GM12874 (cell line): Measurements from ENCODE around the gene TF.

Experiments
- TF ChIP-seq, protein P1 (sequence below): IDR thresholded peaks from 2 replicates; pipeline ENCODE4 v1.5.1; 2011; ENCODE audit warnings: low read depth, mild to moderate bottlenecking, control low read depth, low read length, moderate library complexity; ENCODE audit not compliant: insufficient read depth

TF gene

DNA sequence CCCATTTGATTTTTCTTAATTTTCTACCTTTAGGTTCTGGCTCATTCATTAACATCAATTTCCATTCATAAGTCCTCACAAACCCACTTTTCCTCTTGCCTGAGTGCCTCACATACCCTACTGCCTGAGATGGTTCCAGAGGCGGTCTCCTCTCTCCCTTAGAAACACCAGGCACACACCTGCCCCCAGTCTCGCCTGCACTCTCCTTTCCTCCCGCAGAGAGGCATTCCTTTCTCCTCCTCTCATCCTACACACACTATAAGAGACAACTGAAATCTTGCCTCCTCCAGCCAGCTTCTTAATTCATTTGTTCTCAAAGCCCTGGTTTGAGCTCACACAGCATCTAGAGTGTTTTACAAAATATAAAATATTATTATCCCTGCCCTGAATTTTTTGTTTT, 27.5 kb downstream of the TF start:
- TF ChIP-seq, protein P1, sequence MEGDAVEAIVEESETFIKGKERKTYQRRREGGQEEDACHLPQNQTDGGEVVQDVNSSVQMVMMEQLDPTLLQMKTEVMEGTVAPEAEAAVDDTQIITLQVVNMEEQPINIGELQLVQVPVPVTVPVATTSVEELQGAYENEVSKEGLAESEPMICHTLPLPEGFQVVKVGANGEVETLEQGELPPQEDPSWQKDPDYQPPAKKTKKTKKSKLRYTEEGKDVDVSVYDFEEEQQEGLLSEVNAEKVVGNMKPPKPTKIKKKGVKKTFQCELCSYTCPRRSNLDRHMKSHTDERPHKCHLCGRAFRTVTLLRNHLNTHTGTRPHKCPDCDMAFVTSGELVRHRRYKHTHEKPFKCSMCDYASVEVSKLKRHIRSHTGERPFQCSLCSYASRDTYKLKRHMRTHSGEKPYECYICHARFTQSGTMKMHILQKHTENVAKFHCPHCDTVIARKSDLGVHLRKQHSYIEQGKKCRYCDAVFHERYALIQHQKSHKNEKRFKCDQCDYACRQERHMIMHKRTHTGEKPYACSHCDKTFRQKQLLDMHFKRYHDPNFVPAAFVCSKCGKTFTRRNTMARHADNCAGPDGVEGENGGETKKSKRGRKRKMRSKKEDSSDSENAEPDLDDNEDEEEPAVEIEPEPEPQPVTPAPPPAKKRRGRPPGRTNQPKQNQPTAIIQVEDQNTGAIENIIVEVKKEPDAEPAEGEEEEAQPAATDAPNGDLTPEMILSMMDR, result no peak

GRCh38 chr3:133775309-133775708, 29.1 kb downstream of the TF start:
- TF ChIP-seq, protein P1, result no peak

DNA sequence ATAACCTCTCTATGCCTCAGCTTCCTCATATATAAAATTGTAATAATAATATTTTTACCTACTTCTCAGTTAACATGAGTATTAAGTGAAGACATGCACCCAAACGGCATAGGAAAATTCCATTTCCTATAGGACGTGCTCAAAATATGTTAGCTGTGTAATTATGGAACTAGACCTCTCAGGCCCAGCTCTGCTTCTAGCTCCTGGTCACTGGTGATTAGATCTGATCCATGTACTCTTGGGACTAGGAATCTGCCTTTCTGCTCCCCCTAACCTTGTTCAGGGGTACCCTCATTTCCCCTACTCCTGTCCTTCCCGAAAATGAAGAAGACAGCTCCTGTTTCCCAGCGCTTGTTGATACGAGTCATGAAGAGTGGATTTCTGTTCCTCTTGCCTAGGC, 29.6 kb downstream of the TF start:
- TF ChIP-seq, protein P1, result no peak

DNA sequence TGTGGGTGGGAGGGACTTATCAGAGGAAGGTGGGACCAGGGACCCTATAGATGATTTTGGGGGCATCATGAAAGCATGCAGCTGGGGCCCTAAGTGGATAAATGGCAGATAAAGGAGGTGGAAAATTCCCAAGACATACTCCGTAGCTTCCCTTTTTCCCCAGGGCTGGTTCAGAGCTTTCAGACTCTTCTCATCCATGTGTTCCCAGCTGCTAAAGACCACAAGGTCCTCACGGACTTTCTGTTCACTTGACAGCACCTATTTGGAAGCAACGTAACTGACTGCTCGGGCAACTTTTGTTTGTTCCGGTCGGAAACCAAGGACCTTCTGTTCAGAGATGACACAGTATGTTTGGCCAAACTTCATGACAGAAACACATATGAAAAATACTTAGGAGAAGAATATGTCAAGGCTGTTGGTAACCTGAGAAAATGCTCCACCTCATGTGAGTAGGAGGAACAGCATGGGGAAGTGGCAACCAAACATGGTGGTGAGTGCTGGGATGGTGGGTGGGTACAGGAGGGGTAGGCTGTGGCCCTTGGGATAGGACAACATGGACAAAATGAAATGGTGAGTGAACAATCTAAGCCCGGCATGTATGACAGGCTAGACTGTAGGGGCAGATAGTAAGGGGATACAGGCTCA, 30.7 kb downstream of the TF start:
- TF ChIP-seq, protein P1, result no peak

- TF ChIP-seq, protein P1, result no peak
Measured at GRCh38 chr3:133777807-133778568, 31.8 kb downstream of the TF start.

- TF ChIP-seq, protein P1, result no peak
Measured at GRCh38 chr3:133779626-133780203, 33.5 kb downstream of the TF start.

- TF ChIP-seq, protein P1, result no peak
Measured at GRCh38 chr3:133781570-133781969, 35.4 kb downstream of the TF start.
